Stimulated activated CD4-positive, alpha-beta T cell treated with anti-CD3 and anti-CD28 coated beads, TNF-alpha, amount 100 ng/mL, for 4 hours (primary cell): ENCODE measurements around the gene CFAP100.

Experiments
- DNase-seq, 3 experiments: peaks; one replicate each; pipeline ENCODE4 v3.0.0-alpha.2; 2020; ENCODE audit warnings: low read depth in 3 of 3

Gene CFAP100

DNA sequence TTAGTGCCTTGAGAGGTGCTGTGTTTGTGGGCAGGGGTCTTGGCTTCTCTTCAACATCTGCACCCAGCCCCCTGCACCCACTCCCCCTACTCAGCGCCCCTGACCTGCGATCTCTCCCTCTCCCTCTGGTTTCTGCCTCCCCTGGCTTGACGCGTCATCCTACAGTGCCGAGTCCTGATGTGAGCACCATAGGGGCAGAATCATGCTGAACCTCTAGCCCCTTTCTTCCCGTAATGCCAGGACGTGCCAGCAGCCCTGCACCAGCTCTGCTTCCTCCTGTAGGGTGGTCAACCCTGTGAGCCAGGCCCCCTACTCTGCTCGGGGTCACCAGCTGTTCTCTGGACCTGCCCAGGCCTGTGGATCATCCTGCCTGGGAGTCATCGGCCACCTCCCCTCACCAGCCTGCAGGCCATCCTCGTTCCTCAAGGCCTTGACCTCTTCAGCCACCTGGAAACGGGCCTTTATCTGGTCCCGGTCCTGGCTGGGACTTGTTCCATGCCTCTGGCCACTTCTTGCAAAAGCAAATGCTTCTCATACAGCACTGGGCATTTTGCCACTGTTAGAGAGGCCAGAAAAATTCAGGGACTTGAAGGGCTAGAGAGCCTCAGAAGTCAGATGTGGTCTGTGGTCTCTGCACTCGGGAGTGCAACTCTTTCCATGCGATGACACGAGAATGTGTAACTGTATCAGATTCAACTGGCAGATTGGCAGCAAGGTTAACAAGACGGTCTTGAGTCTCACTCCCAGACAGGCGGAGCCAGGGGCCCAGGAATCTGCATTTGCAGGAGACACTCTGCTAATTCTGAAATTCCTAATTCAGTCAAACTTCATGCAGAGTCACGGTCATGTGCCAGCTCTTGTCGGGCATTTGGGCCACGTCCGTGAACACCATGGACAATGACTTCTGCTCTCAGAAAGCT, 20.8 kb upstream of the CFAP100 start:
- no peak for DNase-seq

DNA sequence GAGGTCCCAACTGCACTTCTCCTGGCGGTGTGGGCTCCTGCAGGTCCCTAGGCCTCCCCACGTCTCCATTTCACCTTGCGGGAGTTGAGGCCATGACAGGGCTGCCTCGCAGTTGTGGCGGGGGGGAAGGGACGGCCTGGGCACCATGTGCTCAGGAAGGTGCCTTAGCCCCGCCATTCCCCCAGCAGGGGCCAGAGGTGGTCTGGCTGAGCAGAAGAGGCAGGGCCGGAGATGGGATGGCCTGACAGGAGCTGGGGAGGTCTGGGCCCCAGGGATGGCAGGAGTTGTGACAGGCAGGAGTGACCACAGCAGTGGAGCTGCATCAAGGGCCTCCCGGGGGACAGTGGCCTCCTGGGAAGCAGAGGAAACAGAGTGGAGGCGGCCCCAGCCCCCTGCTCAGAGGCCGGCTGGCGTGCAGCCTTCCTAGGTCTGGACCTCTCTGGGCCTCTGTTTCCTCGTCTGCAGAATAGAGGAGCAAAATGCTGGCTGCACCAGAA, 18.8 kb upstream of the CFAP100 start:
- no peak for DNase-seq

DNA sequence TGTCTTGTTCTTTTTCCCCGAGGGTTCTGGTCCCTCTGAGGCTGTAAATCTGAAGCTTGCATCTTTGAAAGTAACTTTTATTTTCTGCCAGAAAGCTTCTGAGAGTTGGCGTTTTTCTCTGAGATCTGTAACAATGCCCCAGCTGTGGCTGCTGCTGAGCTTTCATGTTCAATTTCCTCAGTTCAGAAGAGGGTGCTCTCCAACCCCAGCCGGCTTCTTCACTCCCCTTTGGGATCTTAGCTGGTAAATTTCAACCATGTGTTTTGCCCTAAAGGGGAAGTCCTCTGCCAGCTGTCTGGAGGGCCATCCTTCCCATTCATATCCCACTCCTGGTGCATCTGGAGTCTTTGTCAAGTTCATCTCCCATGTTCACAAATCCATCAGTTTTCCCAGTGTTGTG, 18.3 kb upstream of the CFAP100 start:
- no peak for DNase-seq

DNA sequence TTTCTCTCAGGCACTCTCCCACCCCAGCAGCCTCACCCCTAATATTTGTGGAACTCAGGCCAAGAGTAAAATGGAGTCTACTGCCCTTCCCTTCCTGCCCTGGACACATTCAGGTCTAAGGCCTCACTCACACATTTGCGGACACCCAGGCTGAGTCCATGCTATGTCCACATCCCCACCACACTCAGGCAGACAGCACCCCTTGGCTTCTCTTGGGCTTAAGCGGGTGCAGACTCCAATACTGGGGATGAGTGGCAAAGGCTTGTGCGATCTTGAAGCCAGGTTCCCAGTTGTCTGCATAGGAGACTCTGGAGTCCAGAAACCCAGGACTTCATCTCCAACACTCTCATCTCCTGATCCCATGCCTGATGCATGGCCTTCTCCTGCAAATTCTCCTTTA, 17.5 kb upstream of the CFAP100 start:
- no peak for DNase-seq

DNA sequence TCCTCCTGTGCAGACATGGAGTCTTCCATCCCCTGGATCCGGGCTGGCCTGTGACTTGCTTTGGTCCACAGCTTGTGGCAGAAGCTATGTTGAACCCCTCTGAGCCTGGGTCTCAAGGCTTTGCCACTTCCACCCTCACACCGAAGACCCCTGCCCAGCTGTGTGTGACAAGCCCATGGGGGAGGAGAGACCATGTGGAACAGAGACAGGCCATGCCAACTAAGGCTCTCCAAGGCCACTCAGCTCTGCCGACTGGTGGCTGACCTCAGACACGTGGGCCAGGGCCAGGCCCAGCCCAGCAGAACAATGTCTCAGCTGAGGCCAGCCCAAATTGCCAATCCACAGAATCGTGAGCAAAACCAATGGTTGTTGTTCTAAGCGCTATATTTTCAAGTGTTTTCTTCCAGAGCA, 16.4 kb upstream of the CFAP100 start:
- no peak for DNase-seq

DNA sequence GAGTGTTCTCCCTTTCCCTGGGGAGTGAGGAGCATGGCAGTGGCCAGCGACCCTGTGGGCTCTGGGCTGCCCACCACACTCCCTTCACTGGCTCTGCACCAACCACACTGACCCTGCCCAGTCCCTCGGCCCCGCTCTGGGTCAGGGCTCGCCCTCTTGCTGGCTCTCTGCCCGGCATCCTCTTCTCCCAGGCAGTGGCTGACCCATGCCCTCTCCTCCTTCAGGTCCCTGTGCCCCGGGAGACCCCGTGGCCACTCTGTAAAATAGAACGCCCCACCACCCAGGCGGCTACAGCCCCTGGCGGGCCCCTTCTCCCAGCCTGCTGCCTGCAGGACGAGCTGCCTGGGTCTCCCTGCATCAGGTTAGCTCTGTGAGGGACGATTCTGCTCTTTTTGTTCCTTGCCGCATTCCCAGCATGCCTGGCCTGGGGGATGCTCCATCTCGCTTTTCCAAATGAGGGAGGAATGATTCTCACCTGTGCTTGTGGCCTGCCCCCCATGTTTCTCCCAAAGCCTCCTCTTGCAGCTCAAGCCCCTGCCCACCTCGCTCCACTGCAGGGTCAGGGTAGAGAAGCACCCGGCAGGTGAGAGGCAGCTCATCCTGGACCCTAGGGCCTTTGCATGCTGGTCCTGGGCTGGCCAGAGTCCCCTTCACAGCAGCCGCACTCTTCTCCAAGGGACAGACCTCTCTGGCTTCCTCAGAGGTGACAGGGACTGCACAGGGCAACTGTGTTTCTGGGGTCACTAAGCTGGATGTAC, 14.5 kb upstream of the CFAP100 start:
- no peak for DNase-seq

DNA sequence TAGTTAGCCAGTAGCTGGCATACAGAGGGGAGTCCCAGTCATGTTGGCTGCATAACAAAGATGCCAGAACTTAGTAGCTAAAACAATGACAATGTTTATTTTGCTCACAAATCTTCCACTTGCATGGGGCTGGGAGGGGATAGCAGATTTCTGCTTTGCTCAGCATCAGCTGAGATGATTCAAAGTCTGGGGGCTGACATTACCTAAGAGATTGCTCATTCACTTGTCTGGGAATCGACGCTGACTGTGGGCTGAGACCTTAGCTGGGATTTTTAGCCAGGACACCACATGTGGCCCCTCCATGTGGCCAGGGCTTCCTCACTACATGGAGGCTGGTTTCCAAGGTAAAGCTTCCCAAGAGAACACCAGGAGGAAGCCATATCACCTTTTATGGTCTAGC, 12.7 kb upstream of the CFAP100 start:
- DNase-seq: no peak

DNA sequence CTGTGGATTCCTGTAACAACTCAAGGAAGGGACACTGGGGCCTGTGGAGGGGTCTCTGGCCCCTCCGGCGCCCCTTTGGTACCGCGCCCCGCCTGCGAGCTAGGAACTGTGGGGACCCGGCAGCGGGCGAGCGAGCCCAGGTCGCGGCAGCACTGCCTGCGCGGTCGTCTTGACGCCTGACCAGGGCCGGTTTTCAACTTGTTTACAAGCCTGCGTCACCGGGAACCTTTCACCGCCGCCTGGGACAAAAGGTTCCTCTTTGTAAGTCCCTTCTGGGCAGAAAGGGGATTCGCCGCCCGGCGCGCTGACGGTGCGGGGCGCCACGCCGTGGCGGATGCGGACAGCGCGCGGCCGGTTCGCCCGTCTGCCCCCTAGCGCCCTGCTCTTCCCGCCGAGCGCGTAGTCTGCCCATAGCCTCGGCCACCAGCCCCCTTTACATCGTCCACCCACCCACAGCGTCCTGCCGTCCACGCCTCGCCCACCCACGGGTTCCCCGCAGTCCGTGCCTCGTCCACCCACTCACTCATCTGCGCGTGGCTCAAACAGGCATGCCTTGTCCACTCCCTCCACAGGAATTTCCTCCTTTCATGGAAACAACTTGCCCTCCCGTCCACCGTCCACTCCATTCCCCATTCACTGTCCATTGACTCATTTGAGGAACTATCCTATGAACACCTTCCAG, 5.5 kb upstream of the CFAP100 start:
- peak in 1 of 3 experiments; percentile 14 for DNase-seq

DNA sequence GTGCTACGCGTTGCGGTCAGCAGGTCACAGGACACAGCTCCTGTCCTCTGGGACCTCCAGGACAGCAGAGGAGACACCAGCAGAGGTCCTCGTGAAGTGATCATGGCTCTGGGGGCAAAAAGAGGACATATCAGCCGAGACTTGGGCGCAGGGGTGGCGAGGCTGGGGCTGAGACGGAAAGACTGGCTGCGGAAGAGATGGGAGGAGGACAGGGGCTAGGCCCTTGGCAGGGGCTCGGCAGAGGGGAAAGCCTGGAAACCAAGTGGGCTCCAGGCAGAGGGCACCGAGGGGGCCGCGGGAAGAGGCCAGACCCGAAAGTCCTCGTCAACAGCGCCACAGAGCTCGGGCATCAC, 4.9 kb upstream of the CFAP100 start:
- no peak for DNase-seq

DNA sequence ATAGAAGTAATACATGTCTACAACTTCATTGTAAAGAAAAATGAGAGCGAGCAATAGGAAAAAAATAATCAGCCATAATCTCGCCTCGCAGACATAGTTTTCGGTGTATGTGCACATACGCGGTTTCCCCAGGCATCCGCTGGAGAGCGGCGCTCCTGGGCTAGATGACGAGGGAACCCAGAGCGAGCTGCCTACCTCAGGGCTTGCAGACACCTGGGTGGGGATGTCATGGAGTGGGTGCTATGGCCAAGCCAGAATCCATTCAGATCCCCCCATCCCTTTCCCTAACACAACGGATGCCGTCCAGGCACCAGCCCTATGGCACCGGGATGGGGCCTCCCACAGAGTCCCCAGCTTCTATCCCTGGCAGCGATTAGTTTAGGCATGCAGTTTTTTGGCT, 4.5 kb upstream of the CFAP100 start:
- DNase-seq: no peak

DNA sequence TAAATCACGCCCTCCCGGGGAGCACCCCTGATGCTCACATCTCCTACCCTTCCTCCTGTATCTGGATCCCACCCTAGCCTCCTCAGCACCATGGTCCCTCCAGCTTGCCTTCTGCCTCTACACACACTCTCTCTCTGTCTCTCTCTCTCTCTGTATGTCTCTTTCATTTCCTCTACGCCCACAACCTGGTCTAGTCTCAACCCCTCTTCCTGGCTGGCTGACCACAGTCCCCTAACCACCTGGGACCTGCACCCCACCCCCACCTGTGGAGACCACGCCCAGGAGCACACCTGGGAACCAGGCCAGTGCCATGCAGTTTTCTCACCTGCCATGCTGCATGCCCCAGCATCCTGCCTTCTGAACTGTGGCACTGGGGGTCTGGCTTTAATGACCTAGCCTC, 4.0 kb upstream of the CFAP100 start:
- DNase-seq: no peak

DNA sequence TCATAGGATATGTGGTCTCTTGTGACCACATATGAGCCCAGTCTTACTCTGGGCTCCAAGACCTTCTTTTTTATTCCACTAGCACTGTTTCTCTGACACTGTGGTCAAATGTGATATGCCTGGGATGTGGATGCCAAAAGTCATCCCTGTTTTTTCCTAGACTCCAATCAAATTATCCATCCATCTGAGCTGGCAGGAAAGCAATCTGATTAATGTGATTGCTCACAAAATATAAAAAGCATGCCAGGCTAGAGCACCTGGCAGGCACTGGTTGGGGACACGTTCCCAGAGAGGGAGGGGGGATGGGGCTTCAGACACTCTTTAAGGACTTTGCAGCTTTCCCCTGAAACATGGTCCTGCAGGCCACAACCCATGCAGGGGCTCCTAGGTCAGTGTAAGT, 3.1 kb upstream of the CFAP100 start:
- no peak for DNase-seq

DNA sequence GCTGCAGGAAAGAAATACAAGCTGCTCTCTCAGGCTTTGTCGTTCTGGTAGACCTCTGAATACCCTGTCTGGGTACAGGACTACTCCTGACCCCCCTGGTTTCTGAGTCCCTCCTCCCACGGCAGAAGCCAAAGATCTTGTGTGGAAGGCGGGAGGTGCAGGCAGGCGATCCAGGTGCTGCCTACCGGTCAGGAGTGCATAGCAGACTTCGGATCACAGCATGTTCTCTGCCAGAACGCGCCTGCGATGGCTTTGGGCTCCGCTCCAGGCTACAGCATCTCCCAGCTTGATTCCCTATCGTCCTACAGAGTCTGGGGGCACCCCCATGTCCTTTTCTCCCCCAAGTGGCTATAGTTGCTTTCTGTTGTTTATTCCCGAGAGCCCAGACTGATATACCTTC, 2.5 kb upstream of the CFAP100 start:
- no peak for DNase-seq

DNA sequence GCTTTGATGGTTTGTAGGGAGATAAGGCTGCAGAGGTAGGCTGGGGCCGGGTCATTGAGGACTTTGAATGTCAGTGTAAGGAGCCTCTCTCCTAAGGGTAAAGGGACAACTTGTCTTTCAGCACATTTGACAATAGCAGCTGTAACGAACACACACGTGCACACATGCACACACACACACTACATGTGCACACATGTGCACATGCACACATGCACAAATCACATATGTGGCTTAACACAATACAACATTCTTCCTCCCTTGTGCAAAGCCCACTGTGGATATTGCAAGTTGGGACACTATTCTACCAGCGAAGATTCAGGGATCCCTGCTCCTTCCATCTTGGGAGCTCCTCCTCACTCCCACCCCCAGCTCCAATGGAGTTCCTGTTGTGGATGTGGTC, 1.1 kb upstream of the CFAP100 start:
- DNase-seq: no peak

DNA sequence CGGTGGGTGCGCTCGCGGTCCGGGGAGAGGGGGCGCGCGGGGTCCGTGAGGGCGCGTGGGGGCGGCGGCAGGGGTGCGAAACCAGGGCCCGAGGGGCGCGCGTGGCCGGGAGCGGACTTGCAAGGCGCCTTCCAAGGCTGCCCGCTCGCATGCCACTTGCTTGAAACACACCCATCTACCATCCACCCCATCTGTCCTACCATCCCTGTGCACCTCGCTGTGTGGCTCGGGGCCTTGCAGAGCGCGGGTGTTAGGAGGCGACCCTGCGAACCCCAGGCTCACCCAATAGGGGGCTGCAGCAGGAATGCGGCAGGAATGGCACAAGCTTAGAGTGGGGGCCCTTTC, 240 bp downstream of the CFAP100 start:
- no peak for DNase-seq

DNA sequence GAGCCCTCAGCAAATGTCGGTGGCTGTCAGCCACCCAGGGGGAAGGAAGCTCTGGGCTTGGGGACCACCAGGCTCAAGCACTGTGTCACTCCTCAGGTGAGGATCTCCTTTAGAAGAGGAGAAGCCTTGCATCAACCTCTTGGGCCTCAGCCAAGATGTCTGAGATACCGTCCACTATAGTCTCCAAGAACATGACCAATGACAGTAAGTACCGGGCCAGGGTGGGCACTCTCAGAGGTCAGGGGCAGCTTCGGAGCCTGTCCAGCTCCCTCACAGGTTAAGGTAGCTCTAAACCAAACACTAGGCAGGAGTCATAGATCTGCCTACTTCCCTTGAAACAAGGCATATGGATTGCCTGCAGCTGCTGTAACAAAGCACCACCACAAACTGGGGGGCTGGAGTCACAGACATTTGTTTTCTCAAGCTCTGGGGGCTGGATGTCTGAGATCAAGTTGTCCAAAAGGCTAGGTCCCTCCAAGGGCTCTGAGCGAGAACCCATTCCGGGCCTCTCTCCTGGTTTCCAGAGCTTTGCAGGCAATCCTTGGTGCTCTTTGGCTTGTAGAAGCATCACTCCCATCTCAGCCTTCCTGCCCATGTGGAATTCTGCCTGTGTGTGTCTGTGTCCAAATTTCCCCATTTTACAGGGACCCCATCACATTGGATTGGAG, 1.3 kb downstream of the CFAP100 start:
- no peak for DNase-seq

DNA sequence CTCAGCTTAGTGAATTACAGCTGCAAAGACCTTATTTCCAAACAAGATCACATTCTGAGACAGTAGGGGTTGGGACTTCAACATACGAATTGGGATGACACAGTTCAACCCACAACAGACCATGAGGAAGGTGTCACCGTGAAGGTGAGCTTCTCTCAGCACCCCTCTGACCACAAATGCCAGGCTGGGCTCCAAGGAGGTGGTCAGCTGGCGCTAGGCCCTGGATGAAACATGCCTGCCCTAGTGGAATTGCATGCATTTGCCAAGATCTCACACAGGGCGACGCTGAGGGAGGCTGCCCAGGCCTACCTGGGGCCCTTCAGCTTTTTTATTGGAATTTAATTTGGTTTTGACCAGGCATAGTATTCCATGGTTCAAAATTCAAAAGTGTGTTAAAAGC, 1.8 kb downstream of the CFAP100 start:
- DNase-seq: no peak

DNA sequence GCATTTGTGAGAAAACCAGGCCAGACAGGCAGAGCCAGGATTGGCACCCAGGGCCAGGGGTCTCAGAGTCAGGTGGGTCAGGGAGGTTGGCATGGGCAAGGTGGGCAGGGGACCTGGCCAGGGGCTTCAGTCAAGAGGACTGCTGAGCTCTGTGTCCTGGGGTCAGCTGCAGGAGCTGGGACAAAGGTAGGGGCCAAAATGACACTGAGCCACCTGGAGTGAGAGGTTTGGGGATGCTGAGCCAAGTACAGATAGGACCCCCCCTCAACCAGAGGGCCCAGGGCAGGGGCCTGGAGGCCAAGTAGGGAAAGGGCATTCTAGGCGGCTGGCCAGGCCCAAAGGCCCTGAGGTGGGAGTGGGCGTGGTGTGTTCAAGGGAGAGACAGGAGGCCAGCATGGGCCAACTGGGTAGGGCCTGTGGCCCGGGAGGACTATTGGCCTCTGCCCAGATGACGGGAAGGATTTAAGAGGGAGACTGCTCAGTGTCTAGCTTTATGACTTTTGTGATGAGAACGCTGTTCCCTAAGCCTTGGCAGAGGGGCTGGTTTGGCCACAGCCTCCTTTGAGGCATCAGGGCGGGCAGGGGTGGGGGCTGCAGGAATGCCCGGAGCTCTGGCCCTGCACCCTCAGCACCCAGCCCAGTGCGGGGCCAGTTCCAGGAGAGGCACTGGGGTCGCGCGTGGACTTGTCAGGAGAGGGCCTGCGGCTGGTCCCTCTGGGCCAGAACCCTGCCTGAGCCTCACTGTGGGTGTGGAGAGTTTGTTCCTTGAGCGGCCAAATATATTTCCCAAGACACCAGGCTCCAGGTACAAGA, 3.1 kb downstream of the CFAP100 start:
- DNase-seq: no peak

DNA sequence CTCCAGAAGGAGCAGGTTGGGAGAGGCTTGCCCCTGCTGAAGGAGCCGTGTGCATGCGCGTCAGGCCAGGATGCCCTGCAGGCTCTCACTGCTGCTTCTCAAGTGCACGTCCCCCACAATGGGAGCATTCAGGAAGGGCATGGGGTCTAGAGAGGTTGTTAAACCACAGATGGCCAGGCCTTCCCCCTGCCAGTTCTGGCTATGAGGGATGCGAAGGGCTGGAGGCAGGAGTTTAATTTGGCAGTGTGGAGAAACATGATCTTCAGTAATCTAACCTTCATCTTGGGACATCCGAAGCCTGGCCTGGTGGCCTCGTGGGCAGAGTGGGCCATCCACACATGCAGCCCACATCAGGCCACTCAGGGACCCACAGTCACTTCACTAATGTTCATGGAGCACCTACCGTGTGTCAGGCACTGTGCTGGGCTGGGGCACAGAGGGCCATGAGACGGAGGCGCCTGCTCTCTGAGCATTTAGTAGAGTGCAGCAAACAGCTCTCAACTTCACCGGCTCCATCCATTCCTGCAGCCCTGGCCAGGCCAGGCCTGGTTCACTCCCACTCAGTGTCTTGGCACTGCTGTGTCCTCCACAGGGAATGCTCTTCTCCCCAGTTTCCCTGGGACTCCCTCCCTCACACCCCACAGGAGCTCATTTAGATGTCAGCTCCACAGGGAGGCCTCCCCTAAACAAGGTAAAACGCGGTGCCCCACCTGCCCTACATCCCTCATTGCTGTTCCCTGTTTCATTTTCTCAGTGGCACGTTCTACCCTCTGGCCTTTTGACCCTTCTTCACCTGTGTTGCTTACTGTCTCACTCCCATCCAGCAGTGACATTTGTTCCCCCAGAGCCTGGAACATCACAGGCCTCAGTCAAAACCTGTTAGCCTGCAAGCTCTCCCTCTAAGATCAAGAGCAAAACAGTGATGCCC, 4.0 kb downstream of the CFAP100 start:
- DNase-seq: no peak

DNA sequence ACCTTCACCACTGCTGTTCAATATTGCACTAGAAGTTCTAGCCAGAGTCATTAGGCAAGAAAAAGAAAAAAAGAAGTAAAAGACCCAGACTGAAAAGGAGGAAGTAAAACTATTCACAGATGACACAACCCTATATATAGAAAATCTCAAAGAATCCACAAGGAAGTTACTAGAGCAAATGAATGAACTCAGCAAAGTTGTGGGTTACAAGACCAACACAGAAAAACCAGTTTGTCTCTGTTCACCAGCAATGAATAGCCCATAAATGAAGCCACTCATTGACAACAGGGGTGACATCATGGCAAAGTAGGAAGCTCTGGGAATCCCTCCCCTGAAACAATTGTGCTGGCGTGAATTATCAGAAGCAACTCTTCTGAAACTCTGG, 4.6 kb downstream of the CFAP100 start:
- DNase-seq: no peak
